PC-3 (cell line): ENCODE measurements around the gene SENP3. TPM values are rescaled to one million over a fixed set of nuclear protein-coding genes. Genes with fewer than 3 reads are reported as not detected.

Source experiments
- ATAC-seq: fragments of 200-7000 bp; cut with Tn5 transposase; 2 replicates; pipeline ENCODE4 v1.9.1; 2020; ENCODE audit warnings: mild to moderate bottlenecking, moderate library complexity
- BruUV-seq: library from RNA; stranded (reverse); fragments of 400-500 nt; replicated peaks from 2 replicates; lab custom pipeline; 2021; lab: Mats Ljungman, UMichigan
- CTCF ChIA-PET: fragments of 300-600 bp; sonication (Branson Sonifier 250); formaldehyde crosslinking; loops from one replicate; lab custom pipeline; 2022; ENCODE audit warnings: antibody characterized with exemption; lab: Charles Lee
- POLR2A ChIA-PET: fragments of 300-600 bp; sonication (Branson Sonifier 250); formaldehyde crosslinking; loops from one replicate; lab custom pipeline; 2022; ENCODE audit warnings: antibody characterized with exemption; ENCODE audit not compliant: unreplicated experiment; lab: Charles Lee
- DNase-seq: peaks from one replicate; pipeline ENCODE4 v3.0.0-alpha.2; 2015
- H2AFZ ChIP-seq: fragments of 300-600 bp; sonication (generic); 2 replicates; pipeline ENCODE4 v1.6.0; 2016; ENCODE audit warnings: antibody characterized with exemption, low read length
- H3F3A ChIP-seq: fragments of 300-600 bp; sonication (generic); one replicate; pipeline ENCODE4 v1.6.0; 2017; ENCODE audit warnings: antibody characterized with exemption, low read length, control low read depth, mild to moderate bottlenecking; ENCODE audit not compliant: unreplicated experiment
- H3K27ac ChIP-seq: fragments of 300-600 bp; sonication (generic); 2 replicates; pipeline ENCODE4 v1.5.1; 2016; ENCODE audit warnings: mild to moderate bottlenecking, low read length
- H3K27me3 ChIP-seq: fragments of 300-600 bp; sonication (generic); 2 replicates; pipeline ENCODE4 v1.6.1; 2016; ENCODE audit warnings: low read length, mixed read lengths
- H3K36me3 ChIP-seq: fragments of 300-600 bp; sonication (generic); 2 replicates; pipeline ENCODE4 v1.6.1; 2016; ENCODE audit warnings: low read depth, mixed run types, low read length, mixed read lengths
- H3K4me1 ChIP-seq: fragments of 300-600 bp; sonication (generic); 2 replicates; pipeline ENCODE4 v1.5.1; 2016; ENCODE audit warnings: low read length; ENCODE audit not compliant: insufficient read depth
- H3K4me2 ChIP-seq: fragments of 300-600 bp; sonication (generic); 2 replicates; pipeline ENCODE4 v1.6.0; 2016; ENCODE audit warnings: low read length
- H3K4me3 ChIP-seq: fragments of 300-600 bp; sonication (generic); 2 replicates; pipeline ENCODE4 v1.5.1; 2016; ENCODE audit warnings: mild to moderate bottlenecking, low read length, mixed read lengths
- H3K79me2 ChIP-seq: fragments of 300-600 bp; sonication (generic); 2 replicates; pipeline ENCODE4 v1.6.1; 2017; ENCODE audit warnings: low read length, mixed read lengths
- H3K9ac ChIP-seq: fragments of 300-600 bp; sonication (generic); 2 replicates; pipeline ENCODE4 v1.6.0; 2016; ENCODE audit warnings: mild to moderate bottlenecking, low read length
- H3K9me2 ChIP-seq: fragments of 300-600 bp; sonication (generic); replicated peaks from 2 replicates; pipeline ENCODE4 v1.6.1; 2016; ENCODE audit warnings: mixed run types, low read length, mixed read lengths
- H3K9me3 ChIP-seq: fragments of 300-600 bp; sonication (generic); 2 replicates; pipeline ENCODE4 v1.6.1; 2016; ENCODE audit warnings: low read length, mixed read lengths
- H4K20me1 ChIP-seq: fragments of 300-600 bp; sonication (generic); 2 replicates; pipeline ENCODE4 v1.6.1; 2016; ENCODE audit warnings: low read length, mixed read lengths
- EZH2 ChIP-seq: fragments of 300-600 bp; sonication (generic); IDR thresholded peaks from one replicate; pipeline ENCODE4 v1.6.1; 2017; ENCODE audit warnings: antibody characterized with exemption, mild to moderate bottlenecking, low read length; ENCODE audit not compliant: unreplicated experiment
- EZH2phosphoT487 ChIP-seq: fragments of 300-600 bp; sonication (generic); IDR thresholded peaks from 2 replicates; pipeline ENCODE4 v1.6.1; 2018; ENCODE audit warnings: mild to moderate bottlenecking, antibody characterized with exemption, low read length, borderline replicate concordance
- intact Hi-C: fragments of 100-400 bp; cut with micrococcal nuclease; formaldehyde crosslinking; loops from 2 replicates; pipeline ENCODE4 v1.9.0; 2023
- total RNA-seq: library from RNA; depleted of rRNA; stranded (reverse); fragments of >200 nt; gene quantifications from 2 replicates; pipeline ENCODE4 v1.2.3, GENCODE V29; 2014
- TF ChIP-seq, protein P1 (sequence below): fragments of 300-600 bp; sonication (generic); conservative IDR thresholded peaks from 2 replicates; pipeline ENCODE4 v1.5.1; 2017; ENCODE audit warnings: antibody characterized with exemption, low read depth, mild to moderate bottlenecking, low read length

Gene SENP3
- total RNA-seq, 1 experiment from 2014 or later: 82.8 TPM

DNA sequence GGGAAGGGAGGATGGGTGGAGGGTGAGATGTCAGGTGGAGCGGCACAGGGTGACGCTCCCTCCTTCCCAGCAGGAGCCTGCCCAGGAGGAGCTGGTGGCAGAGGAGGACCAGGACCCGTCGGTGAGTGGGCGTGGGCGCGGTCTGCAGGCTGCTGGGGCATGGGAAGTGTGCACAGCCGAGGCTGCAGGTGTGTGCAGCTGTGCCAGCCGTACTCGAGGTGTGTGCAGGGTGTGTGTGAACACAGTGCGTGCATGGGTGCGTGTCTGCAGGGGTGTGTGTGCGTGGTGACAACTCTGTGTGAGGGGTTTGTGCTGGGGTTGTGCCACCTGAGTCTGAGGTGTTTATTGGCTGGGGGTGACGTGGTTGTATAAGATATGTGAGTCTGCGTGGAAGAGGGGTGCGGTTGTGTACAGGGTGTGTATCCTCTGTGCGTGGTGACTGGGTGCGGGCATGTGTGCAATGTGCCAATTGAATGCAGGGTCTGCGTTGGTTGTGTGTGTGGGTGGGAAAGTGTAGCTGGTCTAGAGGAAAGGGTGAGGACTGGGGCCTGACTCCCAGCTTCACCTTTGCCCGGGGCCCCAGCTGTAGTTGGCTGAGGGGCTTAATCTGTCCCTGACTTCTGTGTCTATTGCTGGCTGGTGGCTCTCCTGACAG lies 12.2 kb upstream of the SENP3 start:
- no peaks in the 10 kb centered on the region for H3K9me2 ChIP-seq
- H3K4me1 ChIP-seq: peaks cover 9% of the 10 kb centered on the region; the same call in 1 of the 2 replicates
- ChIA-PET POLR2A (no interaction called here), CTCF (no interaction called here)
- no peaks in the 10 kb centered on the region for H3F3A ChIP-seq
- no peaks in the 10 kb centered on the region for H4K20me1 ChIP-seq
- H3K4me3 ChIP-seq: peak overlapping the region; percentile 87
- H2AFZ ChIP-seq: peak overlapping the region; percentile 90
- H3K79me2 ChIP-seq: no peaks in the 10 kb centered on the region
- H3K4me2 ChIP-seq: peak overlapping the region; percentile 98
- H3K36me3 ChIP-seq: no peaks in the 10 kb centered on the region
- H3K9ac ChIP-seq: peak overlapping the region; percentile 63
- H3K27ac ChIP-seq: no peak overlapping the region
- H3K27me3 ChIP-seq: no peaks in the 10 kb centered on the region
- no TSS peak for BruUV-seq
- ATAC-seq (peak; percentile 74), DNase-seq (no peak)
- H3K9me3 ChIP-seq: no peaks in the 10 kb centered on the region
- TF ChIP-seq EZH2 (no peak), EZH2phosphoT487 (no peak)
- TF ChIP-seq, protein P1, sequence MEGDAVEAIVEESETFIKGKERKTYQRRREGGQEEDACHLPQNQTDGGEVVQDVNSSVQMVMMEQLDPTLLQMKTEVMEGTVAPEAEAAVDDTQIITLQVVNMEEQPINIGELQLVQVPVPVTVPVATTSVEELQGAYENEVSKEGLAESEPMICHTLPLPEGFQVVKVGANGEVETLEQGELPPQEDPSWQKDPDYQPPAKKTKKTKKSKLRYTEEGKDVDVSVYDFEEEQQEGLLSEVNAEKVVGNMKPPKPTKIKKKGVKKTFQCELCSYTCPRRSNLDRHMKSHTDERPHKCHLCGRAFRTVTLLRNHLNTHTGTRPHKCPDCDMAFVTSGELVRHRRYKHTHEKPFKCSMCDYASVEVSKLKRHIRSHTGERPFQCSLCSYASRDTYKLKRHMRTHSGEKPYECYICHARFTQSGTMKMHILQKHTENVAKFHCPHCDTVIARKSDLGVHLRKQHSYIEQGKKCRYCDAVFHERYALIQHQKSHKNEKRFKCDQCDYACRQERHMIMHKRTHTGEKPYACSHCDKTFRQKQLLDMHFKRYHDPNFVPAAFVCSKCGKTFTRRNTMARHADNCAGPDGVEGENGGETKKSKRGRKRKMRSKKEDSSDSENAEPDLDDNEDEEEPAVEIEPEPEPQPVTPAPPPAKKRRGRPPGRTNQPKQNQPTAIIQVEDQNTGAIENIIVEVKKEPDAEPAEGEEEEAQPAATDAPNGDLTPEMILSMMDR: no peak
- intact Hi-C loops: no loop called here

DNA sequence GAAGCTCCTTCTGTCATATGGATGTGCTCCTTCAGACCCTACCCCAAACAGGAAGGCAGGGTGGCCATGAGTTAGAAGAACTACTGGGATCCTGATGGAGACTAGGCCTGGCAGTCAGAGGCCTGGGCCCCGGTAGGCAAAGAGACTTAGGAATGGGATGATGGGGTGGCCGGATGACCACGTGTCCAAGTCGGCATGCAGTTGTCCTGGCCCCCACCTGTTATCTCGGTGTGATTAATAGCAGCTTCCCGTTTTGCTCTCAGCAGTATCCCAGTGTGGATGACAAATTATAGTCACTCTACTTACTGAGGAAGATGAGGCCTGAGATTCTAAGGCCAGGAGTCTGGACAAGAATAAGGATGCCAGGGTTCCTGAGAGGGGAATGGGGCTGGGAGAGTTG lies 11.4 kb upstream of the SENP3 start:
- H3K27ac ChIP-seq: no peak overlapping the region
- TF ChIP-seq EZH2phosphoT487 (no peak), EZH2 (no peak)
- TF ChIP-seq, protein P1: no peak
- peaks cover 9% of the 10 kb centered on the region; the same call in 1 of the 2 replicates for H3K4me1 ChIP-seq
- no peaks in the 10 kb centered on the region for H3K9me3 ChIP-seq
- DNase-seq (no peak), ATAC-seq (no peak)
- no peaks in the 10 kb centered on the region for H3K27me3 ChIP-seq
- BruUV-seq: no TSS peak
- H3F3A ChIP-seq: no peaks in the 10 kb centered on the region
- H3K4me2 ChIP-seq: no peak overlapping the region
- no peaks in the 10 kb centered on the region for H3K79me2 ChIP-seq
- H3K36me3 ChIP-seq: no peaks in the 10 kb centered on the region
- intact Hi-C loops: no loop called here
- no peaks in the 10 kb centered on the region for H3K9me2 ChIP-seq
- H2AFZ ChIP-seq: no peak overlapping the region
- no peak overlapping the region for H3K4me3 ChIP-seq
- no peaks in the 10 kb centered on the region for H4K20me1 ChIP-seq
- H3K9ac ChIP-seq: no peak overlapping the region
- POLR2A ChIA-PET: no interaction called here
- CTCF ChIA-PET: no interaction called here

DNA sequence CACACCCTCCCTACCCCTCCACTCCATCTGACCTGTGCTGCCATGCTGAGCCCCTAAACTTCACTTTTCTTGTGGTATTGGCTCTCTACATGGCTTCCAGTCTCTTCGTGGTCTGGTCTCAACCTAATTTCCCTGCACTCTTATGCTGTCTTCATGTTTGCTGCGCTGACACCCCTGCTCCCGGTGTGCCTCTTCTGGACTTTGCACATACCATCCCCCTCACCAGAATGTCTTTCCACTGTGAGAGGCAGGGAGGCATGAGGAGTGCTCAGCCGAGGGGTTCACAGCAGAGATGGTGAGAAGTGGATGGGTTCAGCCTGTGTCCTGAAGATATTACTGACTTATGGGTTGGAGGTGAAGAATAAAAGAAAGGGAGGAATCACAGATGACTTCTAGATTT lies 10.3 kb upstream of the SENP3 start:
- H3F3A ChIP-seq: no peaks in the 10 kb centered on the region
- no peak overlapping the region for H3K4me2 ChIP-seq
- H3K27me3 ChIP-seq: no peaks in the 10 kb centered on the region
- ATAC-seq: no peak
- H4K20me1 ChIP-seq: no peaks in the 10 kb centered on the region
- no peaks in the 10 kb centered on the region for H3K9me2 ChIP-seq
- ChIA-PET POLR2A (no interaction called here), CTCF (no interaction called here)
- no peaks in the 10 kb centered on the region for H3K79me2 ChIP-seq
- no peak overlapping the region for H2AFZ ChIP-seq
- peaks cover 9% of the 10 kb centered on the region; the same call in 1 of the 2 replicates for H3K4me1 ChIP-seq
- DNase-seq: no peak
- no peaks in the 10 kb centered on the region for H3K36me3 ChIP-seq
- no peaks in the 10 kb centered on the region for H3K9me3 ChIP-seq
- no peak overlapping the region for H3K9ac ChIP-seq
- TF ChIP-seq, protein P1: no peak
- TF ChIP-seq EZH2 (no peak), EZH2phosphoT487 (no peak)
- BruUV-seq: no TSS peak
- no peak overlapping the region for H3K27ac ChIP-seq
- no peak overlapping the region for H3K4me3 ChIP-seq
- intact Hi-C loops: no loop called here
